ENCODE data around the gene PTPRCAP. TPM values are rescaled to one million over a fixed set of nuclear protein-coding genes. Genes with fewer than 3 reads are reported as not detected.
A peak's percentile ranks its signal among the peaks of the same experiment; 100 is the strongest.

Gene PTPRCAP
- polyA plus RNA-seq, 1 of the 3 experiments (the other 2 are of a cell fraction), result 1.4 TPM

DNA sequence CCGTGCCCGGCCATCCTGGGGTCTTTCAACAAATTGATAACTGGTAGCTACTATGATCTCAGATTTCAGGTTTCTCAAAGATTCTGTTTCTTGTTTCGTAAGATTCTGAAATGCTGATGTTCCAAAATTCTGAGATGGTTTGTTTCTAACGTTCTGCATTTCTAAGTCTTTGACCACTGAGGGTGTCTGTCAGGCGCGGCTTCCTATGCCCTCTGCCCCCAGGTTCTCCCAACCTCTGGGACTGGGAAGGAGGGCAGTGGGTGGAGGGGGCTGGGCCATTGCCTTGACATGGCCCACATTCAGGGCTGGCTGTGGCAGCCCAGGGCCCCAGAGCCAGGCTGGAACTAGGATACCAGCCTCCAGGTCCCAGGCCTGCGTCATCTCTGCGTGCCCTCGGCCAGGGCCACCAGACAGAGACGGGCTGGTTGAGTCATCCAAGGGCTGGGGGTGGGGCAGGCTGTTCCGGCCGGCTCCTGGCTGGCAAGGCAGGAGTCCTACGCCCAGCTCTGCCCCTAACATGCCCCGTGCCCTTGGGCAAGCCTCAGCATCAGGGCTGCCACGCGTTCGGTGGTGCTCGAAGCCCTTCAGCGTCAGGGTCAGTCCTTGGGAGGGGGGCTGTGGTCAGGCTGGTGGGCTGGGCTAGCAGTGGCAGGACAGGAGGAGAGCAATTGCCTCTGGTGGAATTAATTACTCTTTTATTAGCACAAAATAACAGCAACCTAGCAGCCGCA lies 26.4 kb upstream of the PTPRCAP start:
- Histone ChIP-seq H3K4me1 (ENCODE audit: control insufficient read depth in 1 of 2, insufficient read depth in 2 of 2, low read depth in 1 of 2, low read length in 1 of 2) (peaks cover 9 to 31% of the 10 kb centered on the region in 2 experiments; a peak in 2 of 4 replicates), H3K27me3 (ENCODE audit: insufficient read depth) (no peaks in the 10 kb centered on the region), H4K20me1 (ENCODE audit: insufficient read depth) (no peaks in the 10 kb centered on the region), H2AFZ (ENCODE audit: low read depth) (peak overlapping the region; percentile 85; the same call in 1 of the 2 replicates), H3K4me3 (ENCODE audit: low read depth in 2 of 2, low read length in 1 of 2) (peak overlapping the region; percentile 63 to 68; a peak in 3 of 4 replicates), H3K79me2 (ENCODE audit: insufficient read depth) (peaks cover 7% of the 10 kb centered on the region; the same call in 1 of the 2 replicates), H3K9me3 (no peaks in the 10 kb centered on the region), H3K9ac (peak overlapping the region; percentile 22; the same call in 1 of the 2 replicates), H3F3A (replicated peaks; ENCODE audit: insufficient read depth) (peaks cover 18% of the 10 kb centered on the region), H3K27ac (ENCODE audit: low read depth in 2 of 2, low read length in 1 of 2) (peak overlapping the region; percentile 48 to 61; a peak in 3 of 4 replicates), H3K36me3 (replicated peaks in 1 of 2; ENCODE audit: control insufficient read depth in 1 of 2, insufficient read depth in 2 of 2, low read length in 1 of 2) (no peaks in the 10 kb centered on the region), H3K4me2 (peak overlapping the region; percentile 87), H3K9me2 (no peaks in the 10 kb centered on the region)
- ChIA-PET POLR2A (no interaction called here), CTCF (no interaction called here)
- WGBS (ENCODE audit: low lambda C conversion rate), result 72% methylated on average over 9 of the region's 20 CpGs
- DNase-seq, result peak; percentile 51
- no peak for TF ChIP-seq TAF1 (IDR thresholded peaks at IDR 0.05; ENCODE audit: borderline replicate concordance, low read depth, low read length)
- peak; percentile 41; the same call in 1 of the 2 replicates for TF ChIP-seq POLR2AphosphoS5 (IDR thresholded peaks at IDR 0.05; ENCODE audit: low read depth, low read length)
- TF ChIP-seq, protein P1, sequence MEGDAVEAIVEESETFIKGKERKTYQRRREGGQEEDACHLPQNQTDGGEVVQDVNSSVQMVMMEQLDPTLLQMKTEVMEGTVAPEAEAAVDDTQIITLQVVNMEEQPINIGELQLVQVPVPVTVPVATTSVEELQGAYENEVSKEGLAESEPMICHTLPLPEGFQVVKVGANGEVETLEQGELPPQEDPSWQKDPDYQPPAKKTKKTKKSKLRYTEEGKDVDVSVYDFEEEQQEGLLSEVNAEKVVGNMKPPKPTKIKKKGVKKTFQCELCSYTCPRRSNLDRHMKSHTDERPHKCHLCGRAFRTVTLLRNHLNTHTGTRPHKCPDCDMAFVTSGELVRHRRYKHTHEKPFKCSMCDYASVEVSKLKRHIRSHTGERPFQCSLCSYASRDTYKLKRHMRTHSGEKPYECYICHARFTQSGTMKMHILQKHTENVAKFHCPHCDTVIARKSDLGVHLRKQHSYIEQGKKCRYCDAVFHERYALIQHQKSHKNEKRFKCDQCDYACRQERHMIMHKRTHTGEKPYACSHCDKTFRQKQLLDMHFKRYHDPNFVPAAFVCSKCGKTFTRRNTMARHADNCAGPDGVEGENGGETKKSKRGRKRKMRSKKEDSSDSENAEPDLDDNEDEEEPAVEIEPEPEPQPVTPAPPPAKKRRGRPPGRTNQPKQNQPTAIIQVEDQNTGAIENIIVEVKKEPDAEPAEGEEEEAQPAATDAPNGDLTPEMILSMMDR (IDR thresholded peaks at IDR 0.05), result no peak
- TF ChIP-seq, protein P2, sequence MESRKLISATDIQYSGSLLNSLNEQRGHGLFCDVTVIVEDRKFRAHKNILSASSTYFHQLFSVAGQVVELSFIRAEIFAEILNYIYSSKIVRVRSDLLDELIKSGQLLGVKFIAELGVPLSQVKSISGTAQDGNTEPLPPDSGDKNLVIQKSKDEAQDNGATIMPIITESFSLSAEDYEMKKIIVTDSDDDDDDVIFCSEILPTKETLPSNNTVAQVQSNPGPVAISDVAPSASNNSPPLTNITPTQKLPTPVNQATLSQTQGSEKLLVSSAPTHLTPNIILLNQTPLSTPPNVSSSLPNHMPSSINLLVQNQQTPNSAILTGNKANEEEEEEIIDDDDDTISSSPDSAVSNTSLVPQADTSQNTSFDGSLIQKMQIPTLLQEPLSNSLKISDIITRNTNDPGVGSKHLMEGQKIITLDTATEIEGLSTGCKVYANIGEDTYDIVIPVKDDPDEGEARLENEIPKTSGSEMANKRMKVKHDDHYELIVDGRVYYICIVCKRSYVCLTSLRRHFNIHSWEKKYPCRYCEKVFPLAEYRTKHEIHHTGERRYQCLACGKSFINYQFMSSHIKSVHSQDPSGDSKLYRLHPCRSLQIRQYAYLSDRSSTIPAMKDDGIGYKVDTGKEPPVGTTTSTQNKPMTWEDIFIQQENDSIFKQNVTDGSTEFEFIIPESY (IDR thresholded peaks at IDR 0.05; ENCODE audit: borderline replicate concordance, low read depth), result no peak
- TF ChIP-seq FOSL2 (IDR thresholded peaks at IDR 0.05; ENCODE audit: borderline replicate concordance, low read depth), result peak; percentile 69
- TF ChIP-seq JUND (IDR thresholded peaks at IDR 0.05), result peak; percentile 53; the same call in 1 of the 2 replicates
- TF ChIP-seq, protein P3, sequence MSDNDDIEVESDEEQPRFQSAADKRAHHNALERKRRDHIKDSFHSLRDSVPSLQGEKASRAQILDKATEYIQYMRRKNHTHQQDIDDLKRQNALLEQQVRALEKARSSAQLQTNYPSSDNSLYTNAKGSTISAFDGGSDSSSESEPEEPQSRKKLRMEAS (IDR thresholded peaks at IDR 0.05; ENCODE audit: low read depth), result peak; percentile 43
- no peak for TF ChIP-seq EZH2phosphoT487 (IDR thresholded peaks at IDR 0.05; ENCODE audit: borderline replicate concordance, low read depth)
- TF ChIP-seq, protein P4, sequence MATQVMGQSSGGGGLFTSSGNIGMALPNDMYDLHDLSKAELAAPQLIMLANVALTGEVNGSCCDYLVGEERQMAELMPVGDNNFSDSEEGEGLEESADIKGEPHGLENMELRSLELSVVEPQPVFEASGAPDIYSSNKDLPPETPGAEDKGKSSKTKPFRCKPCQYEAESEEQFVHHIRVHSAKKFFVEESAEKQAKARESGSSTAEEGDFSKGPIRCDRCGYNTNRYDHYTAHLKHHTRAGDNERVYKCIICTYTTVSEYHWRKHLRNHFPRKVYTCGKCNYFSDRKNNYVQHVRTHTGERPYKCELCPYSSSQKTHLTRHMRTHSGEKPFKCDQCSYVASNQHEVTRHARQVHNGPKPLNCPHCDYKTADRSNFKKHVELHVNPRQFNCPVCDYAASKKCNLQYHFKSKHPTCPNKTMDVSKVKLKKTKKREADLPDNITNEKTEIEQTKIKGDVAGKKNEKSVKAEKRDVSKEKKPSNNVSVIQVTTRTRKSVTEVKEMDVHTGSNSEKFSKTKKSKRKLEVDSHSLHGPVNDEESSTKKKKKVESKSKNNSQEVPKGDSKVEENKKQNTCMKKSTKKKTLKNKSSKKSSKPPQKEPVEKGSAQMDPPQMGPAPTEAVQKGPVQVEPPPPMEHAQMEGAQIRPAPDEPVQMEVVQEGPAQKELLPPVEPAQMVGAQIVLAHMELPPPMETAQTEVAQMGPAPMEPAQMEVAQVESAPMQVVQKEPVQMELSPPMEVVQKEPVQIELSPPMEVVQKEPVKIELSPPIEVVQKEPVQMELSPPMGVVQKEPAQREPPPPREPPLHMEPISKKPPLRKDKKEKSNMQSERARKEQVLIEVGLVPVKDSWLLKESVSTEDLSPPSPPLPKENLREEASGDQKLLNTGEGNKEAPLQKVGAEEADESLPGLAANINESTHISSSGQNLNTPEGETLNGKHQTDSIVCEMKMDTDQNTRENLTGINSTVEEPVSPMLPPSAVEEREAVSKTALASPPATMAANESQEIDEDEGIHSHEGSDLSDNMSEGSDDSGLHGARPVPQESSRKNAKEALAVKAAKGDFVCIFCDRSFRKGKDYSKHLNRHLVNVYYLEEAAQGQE (IDR thresholded peaks at IDR 0.05; ENCODE audit: low read depth, low read length), result no peak
- no peak for TF ChIP-seq RXRA (IDR thresholded peaks at IDR 0.05; ENCODE audit: borderline replicate concordance, low read depth)
